T-helper 1 cell treated with Interleukin-12 subunit alpha and Interleukin-12 subunit beta and Interleukin-4 antibody, amounts not matched to agents 30 ng/mL and 1 ng/mL, for 36 hours (primary cell): ENCODE results near the gene CORIN. TPM values are rescaled to one million over a fixed set of nuclear protein-coding genes. Genes with fewer than 3 reads are reported as not detected.

ENCODE experiments used
- intact Hi-C: fragments of 100-400 bp; cut with micrococcal nuclease; formaldehyde crosslinking; loops from one replicate; pipeline ENCODE4 v1.15.1; 2024
- total RNA-seq: library from RNA; stranded (reverse); gene quantifications from 2 replicates; pipeline ENCODE4 v1.2.3, GENCODE V29; 2022

The CORIN gene, protein sequence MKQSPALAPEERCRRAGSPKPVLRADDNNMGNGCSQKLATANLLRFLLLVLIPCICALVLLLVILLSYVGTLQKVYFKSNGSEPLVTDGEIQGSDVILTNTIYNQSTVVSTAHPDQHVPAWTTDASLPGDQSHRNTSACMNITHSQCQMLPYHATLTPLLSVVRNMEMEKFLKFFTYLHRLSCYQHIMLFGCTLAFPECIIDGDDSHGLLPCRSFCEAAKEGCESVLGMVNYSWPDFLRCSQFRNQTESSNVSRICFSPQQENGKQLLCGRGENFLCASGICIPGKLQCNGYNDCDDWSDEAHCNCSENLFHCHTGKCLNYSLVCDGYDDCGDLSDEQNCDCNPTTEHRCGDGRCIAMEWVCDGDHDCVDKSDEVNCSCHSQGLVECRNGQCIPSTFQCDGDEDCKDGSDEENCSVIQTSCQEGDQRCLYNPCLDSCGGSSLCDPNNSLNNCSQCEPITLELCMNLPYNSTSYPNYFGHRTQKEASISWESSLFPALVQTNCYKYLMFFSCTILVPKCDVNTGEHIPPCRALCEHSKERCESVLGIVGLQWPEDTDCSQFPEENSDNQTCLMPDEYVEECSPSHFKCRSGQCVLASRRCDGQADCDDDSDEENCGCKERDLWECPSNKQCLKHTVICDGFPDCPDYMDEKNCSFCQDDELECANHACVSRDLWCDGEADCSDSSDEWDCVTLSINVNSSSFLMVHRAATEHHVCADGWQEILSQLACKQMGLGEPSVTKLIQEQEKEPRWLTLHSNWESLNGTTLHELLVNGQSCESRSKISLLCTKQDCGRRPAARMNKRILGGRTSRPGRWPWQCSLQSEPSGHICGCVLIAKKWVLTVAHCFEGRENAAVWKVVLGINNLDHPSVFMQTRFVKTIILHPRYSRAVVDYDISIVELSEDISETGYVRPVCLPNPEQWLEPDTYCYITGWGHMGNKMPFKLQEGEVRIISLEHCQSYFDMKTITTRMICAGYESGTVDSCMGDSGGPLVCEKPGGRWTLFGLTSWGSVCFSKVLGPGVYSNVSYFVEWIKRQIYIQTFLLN
- total RNA-seq = 0.34 and 0.49 TPM in 2 replicates

DNA sequence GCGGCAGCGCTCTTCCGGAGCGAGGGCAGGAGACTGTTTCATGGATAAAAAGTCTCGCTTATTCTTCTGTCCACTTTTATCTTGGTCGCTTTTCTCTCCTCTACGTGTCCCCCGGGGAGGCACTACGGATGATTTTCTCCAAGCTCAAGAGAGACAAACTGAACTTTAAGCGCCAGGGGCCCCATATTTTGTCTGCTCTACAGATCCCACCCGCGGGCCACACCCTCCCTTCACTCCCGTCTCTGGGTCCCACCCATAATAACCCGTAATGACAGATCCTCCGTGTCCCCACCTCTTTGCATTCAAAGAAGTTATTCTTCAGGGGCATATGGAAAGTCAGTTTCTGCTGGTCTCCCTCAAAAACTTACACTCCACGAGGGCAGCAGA is at the start of gene CORIN:
TSS of gene CORIN (minus strand) at position 160 of the 387 bp plus-strand sequence. CDS start at position 42, 118 bp downstream.
- intact Hi-C loops = loop anchor here (1.0 to 10.0 kb wide), 6 partner anchors 77 to 823 kb away; partner anchors contain the start of genes COMMD8, NFXL1 and TXK

DNA sequence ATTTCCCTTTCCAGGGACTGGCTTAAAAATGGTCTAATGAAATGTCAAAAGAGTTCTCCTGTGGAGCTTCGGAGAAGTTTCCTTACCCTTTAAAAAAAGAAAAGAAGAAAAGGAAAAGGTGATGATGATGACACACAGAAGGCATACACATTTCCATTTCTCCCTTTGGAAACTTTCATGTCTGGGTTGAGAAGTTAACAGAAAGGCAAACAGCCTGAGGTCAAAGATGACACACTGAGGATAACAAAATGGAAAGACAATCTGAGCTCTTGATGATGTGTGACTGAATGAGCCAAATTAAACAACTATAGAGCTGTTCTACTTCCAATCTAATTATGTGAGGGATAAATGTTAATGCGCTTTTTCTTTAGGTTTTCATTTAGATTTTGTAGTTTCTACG is 44.4 kb upstream of the CORIN start:
- intact Hi-C loops = no loop called here

DNA sequence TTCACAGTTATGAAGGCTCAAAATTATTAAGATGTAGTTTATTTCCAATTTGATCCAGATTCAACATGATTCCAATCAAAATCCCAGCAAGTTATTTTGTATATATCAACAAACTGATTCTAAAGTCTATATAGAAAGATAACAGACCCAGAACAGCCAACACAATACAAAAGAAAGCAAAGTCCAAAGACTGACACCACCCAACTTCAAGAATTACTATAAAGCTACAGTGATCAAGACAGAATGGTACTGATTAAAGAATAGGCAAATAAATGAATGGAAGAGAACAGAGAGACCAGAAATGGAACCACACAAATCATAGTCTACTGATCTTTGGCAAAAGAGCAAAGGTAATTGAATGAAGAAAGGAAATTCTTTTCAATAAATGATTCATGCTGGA is 41.6 kb upstream of the CORIN start:
- intact Hi-C loops = no loop called here

DNA sequence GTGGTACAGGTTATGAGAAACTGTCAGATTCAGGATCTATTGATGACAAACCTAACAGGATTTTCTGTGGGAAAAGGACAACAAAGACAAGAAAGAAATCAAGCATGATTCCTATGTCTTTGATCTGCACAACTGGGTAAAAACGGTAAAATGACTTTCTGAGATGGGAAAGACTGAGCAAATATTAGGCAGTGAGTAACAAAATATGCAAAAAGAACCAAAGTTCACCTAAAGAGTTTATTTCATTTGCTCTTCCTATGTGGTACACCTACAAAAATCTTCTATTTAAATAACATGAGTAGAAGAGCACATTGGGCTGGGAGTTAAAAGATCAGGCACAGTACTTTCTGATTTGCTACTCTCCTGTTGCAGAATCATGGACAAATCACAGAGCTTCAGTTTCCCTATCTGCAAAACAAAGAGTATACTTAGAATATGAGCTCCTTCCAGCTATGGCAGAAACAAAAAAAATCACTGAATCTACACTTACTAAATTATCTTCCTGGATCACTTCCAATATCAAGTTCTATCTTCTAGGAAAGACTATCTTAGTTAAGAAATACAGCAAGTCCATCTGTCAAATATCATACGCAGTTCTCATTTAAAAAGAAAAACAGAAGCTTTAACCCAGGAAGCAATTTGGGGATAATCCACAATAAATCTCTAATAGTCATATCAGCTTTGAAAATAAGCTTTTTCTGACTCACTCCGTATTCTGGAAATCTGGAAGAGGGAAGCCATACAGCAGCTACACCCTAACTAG is 39.1 kb upstream of the CORIN start:
- intact Hi-C loops = no loop called here

DNA sequence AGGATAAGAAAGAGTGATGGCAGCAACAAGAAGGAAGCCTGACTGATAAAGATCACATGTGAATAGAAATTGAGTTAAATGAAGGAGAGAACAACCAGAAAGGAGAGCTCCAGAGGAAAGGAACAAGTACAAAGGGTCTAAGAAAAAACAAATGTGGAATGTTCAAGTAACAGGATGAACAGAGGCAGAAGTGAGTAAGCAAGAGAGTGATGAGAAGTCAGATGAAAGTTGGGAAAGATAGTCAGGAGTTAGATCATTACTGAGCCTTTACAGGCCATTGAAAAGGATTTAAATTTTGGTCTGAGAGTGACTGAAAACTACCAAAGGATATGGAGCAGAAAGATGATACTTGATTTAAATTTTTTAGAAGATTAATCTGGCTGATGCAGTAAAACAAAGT is 38.4 kb upstream of the CORIN start:
- intact Hi-C loops = no loop called here

DNA sequence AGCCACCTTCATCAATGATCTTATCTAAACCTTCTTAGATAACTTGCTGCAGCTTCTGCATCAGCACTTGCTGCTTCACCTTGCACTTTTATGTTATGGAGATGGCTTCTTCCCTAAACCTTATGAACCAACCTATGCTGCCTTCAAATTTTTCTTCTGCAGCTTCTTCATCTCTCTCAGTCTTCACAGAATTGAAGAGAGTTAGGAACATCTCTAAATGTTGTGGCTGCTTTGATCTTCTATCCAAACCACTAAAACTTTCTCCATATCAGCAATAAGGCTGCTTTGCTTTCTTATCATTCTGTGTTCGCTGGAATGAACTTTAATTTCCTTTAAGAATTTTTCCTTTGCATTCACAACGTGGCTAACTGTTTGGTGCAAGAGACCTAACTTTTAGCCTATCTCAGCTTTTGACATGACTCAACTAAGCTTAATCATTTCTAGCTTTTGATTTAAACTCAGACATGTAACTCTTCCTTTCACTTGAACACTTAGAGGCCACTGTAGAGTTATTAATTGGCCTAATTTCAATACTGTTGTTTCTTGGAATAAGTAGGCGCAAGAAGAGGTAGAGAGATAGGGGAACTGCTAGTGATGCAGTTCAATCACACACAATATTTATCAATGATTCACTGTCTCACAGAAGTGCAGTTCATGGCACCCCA is 36.1 kb upstream of the CORIN start:
- intact Hi-C loops = no loop called here

DNA sequence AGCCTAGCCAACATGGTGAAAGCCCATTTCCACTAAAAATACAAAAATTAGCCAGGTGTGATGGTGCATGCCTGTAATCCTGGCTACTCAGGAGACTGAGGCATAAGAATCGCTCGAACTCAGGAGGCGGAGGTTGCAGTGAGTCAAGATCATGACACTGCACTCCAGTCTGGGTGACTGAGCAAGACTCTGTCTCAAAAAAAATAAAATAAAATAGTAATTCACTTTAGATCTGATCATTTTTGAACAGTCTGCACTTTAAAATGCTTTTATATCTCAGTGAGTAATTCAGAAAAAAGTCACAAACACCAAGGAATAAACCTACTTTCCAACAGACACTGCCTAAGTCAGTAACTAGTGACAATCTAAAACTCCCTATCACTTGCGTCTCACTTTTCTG is 25.6 kb upstream of the CORIN start:
- intact Hi-C loops = no loop called here

DNA sequence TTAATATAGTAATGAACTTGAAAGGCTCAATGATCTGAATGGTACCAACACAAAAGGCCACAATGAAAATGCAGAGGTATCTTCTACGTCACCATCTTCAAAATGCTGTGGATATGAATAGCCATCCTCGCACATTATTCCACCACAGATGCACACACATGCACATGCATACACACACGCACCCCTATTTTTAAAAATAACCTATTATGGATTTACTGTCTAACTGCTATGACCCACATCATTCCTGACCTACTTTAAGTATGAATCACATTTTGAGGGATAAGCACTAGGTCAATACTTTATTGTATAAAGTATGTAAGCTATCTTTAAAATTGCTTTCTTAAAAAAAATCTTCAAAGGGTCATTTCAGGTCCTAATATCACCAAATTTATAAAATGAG is 24.4 kb upstream of the CORIN start:
- intact Hi-C loops = no loop called here

DNA sequence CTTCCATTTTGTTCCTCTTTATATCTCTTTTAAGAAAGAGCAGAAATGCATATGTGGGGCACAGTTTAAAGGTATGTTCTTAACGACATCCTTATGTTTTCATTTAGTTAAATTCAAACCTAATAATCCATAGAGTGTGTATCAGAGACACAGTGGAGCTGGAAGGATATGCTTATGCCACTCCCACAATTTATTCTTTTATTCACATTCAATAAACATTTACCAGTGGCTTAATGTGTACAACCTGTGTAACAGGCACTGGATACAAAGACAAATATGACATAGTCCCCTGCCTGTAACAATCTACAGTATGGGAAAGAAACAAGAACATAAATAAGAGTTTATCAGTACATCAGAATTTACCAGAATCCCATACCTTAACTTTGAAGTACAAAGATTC is 22.4 kb upstream of the CORIN start:
- intact Hi-C loops = no loop called here

DNA sequence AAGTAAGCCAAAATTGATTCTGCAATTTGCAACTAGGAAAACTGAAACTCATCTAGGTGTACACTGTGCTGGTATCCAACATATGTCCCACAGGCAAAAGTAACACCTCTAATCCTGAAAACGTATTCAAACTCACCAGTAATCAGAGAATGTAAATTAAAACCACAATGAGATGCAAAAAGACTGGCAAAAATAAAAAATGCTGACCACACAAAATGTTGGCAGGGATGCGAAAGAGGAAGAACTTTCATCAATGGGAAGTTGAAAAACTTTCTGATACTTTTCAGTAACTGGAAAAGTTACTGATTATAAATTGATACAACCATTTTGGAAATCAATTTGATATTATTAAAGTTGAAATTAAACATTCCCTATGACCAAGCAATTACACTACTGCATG is 20.1 kb upstream of the CORIN start:
- intact Hi-C loops = no loop called here

DNA sequence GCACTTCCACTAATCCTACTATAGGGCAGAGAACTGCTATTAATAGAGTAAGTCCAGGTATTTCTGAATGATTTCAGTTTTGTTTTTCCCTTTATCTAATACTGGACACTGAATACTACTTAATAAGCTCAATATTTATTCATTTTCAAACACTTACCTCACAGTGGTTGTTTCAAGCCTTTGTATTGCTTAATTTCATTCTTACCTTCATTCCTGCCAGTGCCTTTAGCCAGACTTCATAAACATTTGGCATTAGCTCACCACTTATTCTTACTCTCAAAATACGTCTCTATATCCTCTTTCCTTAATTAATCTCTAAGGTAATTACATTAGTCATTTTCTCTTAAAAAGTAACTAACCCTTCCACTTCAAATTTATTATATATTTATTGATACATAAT is 18.8 kb upstream of the CORIN start:
- intact Hi-C loops = no loop called here

DNA sequence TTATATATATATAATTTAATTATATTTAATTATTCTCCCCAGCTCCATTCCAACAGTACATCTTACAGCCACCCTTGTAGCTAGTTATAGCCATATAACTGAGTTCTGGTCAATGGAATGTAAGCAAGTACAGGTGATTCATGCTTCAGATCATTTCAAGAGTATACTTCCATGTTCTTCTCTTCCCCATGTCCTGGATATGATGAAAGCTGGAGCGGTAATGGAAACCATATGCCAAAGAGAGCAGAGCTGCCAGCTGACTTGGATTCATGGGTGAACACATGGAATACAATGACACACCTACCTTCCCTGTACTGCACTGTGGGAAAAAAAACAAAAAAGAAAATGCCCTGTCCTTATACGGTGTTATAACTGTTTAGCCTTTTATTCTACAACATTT is 17.5 kb upstream of the CORIN start:
- intact Hi-C loops = no loop called here

DNA sequence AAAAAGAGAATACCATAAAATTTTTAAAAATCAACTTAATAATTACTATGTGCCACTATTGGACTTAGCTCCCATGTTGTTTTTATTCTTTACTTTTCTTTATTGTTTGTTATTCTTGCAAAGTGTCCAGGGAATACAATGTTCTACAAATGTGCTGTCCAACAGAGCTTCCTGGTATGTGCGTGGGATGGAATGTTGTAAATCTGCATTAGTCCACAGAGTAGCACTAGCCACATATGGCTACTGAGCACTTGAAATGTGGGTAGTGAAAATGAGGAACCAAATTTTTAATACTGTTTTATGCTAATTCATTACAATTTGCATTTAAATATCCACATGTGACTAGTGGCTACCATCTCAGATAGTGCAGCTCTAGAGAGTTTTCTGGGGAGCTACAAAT is 14.3 kb upstream of the CORIN start:
- intact Hi-C loops = no loop called here

DNA sequence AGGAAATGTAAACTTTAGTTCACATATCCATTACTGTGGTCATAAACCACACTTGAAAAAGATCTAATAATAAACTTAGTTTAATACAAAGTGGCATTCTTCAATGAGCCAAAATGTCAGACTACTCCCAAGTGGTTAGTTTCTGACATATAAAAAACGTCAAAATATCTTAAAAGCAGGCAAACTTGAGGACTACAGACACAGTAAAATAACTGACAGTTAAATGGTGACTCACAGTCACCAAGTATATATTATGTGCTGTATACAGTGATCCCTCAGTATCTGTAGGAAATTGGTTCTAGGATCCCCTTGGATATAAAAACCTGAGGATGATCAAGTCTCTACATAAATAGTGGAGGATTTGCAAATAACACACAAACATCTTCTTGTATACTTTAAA is 11.6 kb upstream of the CORIN start:
- intact Hi-C loops = no loop called here

DNA sequence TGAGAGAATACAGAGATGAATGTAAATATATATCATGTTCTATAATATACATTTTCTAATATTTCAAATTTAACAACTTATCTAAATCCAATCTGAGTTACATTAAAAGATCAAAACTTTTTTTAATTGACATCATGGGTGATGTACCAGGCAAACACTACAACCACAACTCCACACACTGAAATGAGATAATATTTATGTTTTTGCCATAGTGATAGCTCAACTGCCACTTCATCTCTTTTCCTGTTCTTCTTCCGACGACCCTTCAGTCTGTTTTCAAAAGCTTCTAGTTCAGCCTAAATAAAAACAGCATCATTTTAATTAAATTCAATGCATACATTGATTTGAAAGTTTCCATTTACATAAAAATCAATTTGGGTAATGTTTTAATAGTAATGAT is 10.2 kb upstream of the CORIN start:
- intact Hi-C loops = no loop called here

DNA sequence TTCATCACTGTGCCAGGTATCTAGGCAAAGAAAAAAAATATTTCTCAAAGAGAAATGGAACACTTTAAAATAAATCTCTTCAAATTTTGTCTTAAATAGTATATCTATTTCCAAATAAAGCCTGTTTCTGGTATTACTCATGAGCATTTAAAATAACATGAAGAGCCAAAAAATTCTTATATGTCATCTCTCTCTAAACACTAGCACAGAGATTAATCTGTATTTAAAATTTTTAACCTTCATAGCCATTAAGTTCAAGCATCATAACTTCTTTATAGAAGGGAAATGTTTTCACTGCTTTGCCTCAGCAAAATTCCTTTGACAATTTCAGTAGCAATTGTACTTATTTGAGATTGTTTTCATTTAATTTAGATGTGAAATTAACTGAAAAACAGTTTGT is 5.1 kb upstream of the CORIN start:
- intact Hi-C loops = no loop called here

DNA sequence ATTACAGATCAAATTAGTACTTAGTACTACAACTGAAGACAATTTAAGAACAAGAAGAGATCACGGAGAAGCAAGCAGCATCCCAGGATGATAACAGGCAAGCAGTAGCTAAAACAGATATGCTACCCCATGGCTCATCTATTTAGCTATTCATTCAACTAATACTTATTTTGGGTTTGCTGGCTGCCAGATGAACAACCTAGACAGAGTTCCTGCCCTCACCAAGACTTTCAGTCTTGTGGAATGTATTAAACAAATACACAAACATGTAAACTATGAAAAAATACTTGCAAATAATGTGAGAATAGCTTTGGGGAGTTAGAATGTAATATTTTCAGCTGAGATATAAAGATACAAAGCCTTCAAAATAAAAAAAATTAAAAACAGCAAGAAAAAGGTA is 2.4 kb upstream of the CORIN start:
- intact Hi-C loops = no loop called here

DNA sequence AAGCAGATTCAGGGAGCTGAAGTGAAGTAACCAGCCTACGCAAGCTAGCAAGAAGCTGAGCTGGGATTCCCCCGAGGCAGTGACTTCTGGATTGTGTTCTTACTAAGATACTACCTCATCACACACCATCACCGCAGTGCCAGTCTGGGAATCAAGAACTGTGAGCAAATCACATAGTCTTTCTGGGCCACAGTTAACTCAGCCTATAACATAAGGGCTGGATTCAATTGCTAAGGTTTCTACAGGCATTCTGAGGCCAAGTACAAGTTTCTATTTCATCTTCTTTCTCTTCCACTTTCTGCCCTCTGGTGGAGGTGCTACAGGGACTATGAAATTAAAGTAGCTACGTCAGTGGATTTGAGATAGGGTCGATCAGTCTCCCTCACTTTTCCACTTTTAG is 1.4 kb upstream of the CORIN start:
- intact Hi-C loops = loop anchor here (1.0 to 10.0 kb wide), 7 partner anchors 76 to 824 kb away; partner anchors contain the start of genes COMMD8, NFXL1 and TXK

DNA sequence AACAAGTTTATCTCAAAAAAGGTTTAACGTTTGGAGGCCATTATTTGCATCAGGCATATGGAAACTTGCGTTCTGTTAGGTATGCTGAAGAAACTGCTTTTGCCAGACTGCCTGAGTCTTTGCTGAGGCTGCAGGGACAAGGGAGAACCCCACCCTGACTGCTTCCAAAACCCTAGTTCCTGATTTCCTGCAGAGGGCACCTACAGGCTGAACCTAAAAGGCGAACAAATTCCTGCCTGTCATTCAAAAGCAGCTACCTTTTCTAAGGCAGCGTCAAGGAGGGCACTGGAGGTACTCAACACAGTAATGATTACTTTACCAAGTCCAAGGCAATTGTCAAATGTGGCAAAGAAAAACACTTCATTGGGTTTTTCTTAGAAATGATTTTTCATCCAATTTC is 578 bp upstream of the CORIN start:
- intact Hi-C loops = loop anchor here (2.0 to 10.0 kb wide), 5 partner anchors 76 to 824 kb away; partner anchors contain the start of genes COMMD8, NFXL1 and TXK

DNA sequence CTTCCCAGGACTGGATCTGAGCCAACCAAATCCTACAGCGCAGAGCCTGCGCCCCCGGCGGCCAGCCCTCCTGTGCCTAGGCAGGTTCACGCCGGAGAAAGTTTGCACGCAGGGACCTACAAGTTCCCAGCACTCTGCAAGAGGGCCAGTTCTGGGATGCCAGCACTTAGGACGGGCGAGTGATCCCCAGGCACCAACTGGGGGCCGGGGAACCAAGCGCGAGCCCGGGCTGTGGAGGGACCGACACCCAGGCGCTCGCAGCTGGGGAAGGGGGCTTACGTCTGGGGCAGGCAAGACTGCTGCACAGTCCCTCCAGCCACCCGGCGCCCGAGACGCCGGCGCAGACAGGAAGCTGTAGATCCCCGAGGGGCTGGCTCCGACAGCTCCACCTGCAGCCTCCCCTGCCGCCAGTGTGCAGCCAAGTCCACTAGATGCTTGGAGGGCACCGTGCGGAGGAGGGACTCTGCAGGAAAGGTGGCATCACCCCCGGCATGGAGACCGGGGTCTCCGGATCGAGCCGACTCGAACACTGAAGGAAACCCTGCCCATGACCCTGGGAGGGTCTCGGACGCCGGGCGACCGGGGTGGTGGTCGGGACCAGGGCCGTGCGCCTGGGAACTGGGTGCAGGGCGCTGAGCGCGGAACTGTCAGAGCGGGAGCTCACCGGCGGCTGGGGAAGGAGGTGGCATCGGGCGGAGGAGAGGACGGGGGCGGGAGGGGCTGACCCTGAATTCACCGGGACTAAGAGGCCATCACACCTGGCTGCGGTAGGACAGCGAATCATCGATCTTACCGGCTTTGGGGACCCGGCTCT is 566 bp downstream of the CORIN start:
- intact Hi-C loops = loop anchor here (1.0 to 10.0 kb wide), 4 partner anchors 95 to 822 kb away; partner anchors contain the start of gene TXK
